GM21528 (cell line): ENCODE measurements around the gene EML2.

ENCODE experiments used
- ATAC-seq: cut with Tn5 transposase; IDR thresholded peaks from one replicate; pipeline ENCODE4 v1.9.1; 2021; ENCODE audit warnings: mild to moderate bottlenecking, moderate library complexity; ENCODE audit not compliant: unreplicated experiment, low FRiP score

The EML2 gene

GRCh38 chr19:45591004-45591637 is 48.1 kb downstream of the EML2 start:
- no peak for ATAC-seq

- ATAC-seq = no peak
Measured at GRCh38 chr19:45590300-45591003, 48.7 kb downstream of the EML2 start.

- no peak for ATAC-seq
Measured at GRCh38 chr19:45589768-45590167, 49.4 kb downstream of the EML2 start.

- no peak for ATAC-seq
Measured at GRCh38 chr19:45587873-45588272, 51.3 kb downstream of the EML2 start.

GRCh38 chr19:45585158-45585577 is 54.0 kb downstream of the EML2 start:
- ATAC-seq = peak; percentile 0

- ATAC-seq = peak; percentile 84
Measured at GRCh38 chr19:45584332-45585157, 54.7 kb downstream of the EML2 start, which contains the start of gene OPA3. TSS of gene OPA3 (minus strand) at chr19:45584802. CDS start at chr19:45584764, 38 bp downstream.

GRCh38 chr19:45581576-45581975 is 57.6 kb downstream of the EML2 start:
- ATAC-seq = no peak

GRCh38 chr19:45578861-45579260 is 60.3 kb downstream of the EML2 start:
- no peak for ATAC-seq

- ATAC-seq = no peak
Measured at GRCh38 chr19:45577111-45577905, 61.9 kb downstream of the EML2 start.

GRCh38 chr19:45576682-45577081 is 62.5 kb downstream of the EML2 start:
- ATAC-seq = no peak

- no peak for ATAC-seq
Measured at GRCh38 chr19:45575216-45575615, 64.0 kb downstream of the EML2 start.

- ATAC-seq = no peak
Measured at GRCh38 chr19:45574526-45574925, 64.7 kb downstream of the EML2 start.

GRCh38 chr19:45571457-45572220 is 67.6 kb downstream of the EML2 start:
- ATAC-seq = no peak

- ATAC-seq = no peak
Measured at GRCh38 chr19:45569619-45570421, 69.4 kb downstream of the EML2 start.

GRCh38 chr19:45568732-45569131 is 70.5 kb downstream of the EML2 start:
- no peak for ATAC-seq

GRCh38 chr19:45567609-45568008 is 71.6 kb downstream of the EML2 start:
- ATAC-seq = no peak

- ATAC-seq = no peak
Measured at GRCh38 chr19:45564131-45564780, 74.9 kb downstream of the EML2 start.

GRCh38 chr19:45560686-45561085 is 78.5 kb downstream of the EML2 start:
- no peak for ATAC-seq
